Sigmoid colon (tissue), 4 donors: ENCODE results near the gene LHFPL2.

ENCODE experiments used
- EP300 ChIP-seq, 4 donors: sonication (generic); formaldehyde crosslinking; IDR thresholded peaks; one replicate each; pipeline ENCODE4 v1.6.1; 2017; ENCODE audit warnings: antibody characterized with exemption in 4 of 4
- POLR2A ChIP-seq, 2 donors: fragments of 450-650 bp; IDR thresholded peaks; one replicate each; pipeline ENCODE4 v1.6.1; 2016; ENCODE audit warnings: antibody characterized with exemption in 2 of 2, mild to moderate bottlenecking in 2 of 2, moderate library complexity in 2 of 2
- POLR2AphosphoS5 ChIP-seq, 4 donors: sonication (generic); formaldehyde crosslinking; IDR thresholded peaks; one replicate each; pipeline ENCODE4 v1.6.1; 2017; ENCODE audit warnings: antibody characterized with exemption in 4 of 4
- TF ChIP-seq, protein P1 (sequence below), 4 experiments: fragments of 450-650 bp in 3 of 4; fragments of 200-600 bp in 1 of 4; IDR thresholded peaks; one replicate each; pipeline ENCODE4 v1.5.1; 2016 to 2019; ENCODE audit warnings: antibody characterized with exemption in 4 of 4, mild to moderate bottlenecking in 3 of 4, moderate library complexity in 2 of 4

DNA sequence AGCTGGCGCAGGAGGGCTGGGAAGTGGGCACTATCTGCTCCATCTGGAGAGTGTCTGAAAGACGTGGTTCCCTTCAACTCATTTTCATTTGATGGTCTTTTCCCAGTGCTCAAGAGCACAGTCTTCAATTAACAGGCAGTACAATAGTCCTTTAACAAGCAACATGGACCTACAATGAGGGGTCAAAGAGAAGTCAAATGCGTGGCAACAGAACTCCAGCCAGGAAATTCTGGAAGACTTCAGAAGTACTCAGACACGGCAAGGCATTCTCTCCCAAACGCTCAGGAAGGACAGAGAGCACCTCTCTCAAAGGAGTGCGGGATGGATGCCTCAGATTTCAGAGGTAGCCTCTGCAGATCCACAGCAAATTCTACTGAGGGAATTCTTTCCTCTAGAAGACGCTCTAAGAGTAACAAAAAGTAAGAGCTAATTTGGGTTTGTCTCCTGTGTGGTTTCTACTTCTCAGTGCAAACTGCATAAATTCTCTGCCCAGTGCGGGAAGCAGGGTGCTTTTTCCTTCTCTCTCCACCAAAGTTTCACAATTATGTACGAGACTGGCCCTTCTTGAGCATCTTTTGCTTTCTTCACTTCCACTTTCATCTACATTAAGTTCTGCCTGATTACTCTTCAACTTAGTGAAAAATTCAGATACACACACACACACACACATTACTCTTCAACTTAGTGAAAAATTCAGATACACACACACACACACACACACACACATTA lies 56.4 kb downstream of the LHFPL2 start:
- TF ChIP-seq POLR2AphosphoS5 (IDR thresholded peaks at IDR 0.05) (peak in 1 of 4 donors; percentile 9), POLR2A (IDR thresholded peaks at IDR 0.05) (no peak), EP300 (IDR thresholded peaks at IDR 0.05) (no peak)
- TF ChIP-seq, protein P1, sequence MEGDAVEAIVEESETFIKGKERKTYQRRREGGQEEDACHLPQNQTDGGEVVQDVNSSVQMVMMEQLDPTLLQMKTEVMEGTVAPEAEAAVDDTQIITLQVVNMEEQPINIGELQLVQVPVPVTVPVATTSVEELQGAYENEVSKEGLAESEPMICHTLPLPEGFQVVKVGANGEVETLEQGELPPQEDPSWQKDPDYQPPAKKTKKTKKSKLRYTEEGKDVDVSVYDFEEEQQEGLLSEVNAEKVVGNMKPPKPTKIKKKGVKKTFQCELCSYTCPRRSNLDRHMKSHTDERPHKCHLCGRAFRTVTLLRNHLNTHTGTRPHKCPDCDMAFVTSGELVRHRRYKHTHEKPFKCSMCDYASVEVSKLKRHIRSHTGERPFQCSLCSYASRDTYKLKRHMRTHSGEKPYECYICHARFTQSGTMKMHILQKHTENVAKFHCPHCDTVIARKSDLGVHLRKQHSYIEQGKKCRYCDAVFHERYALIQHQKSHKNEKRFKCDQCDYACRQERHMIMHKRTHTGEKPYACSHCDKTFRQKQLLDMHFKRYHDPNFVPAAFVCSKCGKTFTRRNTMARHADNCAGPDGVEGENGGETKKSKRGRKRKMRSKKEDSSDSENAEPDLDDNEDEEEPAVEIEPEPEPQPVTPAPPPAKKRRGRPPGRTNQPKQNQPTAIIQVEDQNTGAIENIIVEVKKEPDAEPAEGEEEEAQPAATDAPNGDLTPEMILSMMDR (IDR thresholded peaks at IDR 0.05) = no peak
